Ovary (tissue), 9 donors: Measurements from ENCODE around the gene NEDD4. TPM values are rescaled to one million over a fixed set of nuclear protein-coding genes. Genes with fewer than 3 reads are reported as not detected.
"Not testable (repeated sequence)": the region's sequence is repeated elsewhere in the genome, so short reads cannot be mapped to it uniquely, and the experiment has no call there.

ENCODE experiments used
- DNase-seq, 5 donors: peaks; one replicate each; pipeline ENCODE4 v3.0.0-alpha.2; 2019 to 2020
- H3K27ac ChIP-seq, 2 donors: fragments of 200-600 bp; one replicate each; pipeline versions ENCODE4 v1.5.1 to v1.8.0; 2019 to 2022
- H3K27me3 ChIP-seq: fragments of 200-600 bp; one replicate; pipeline ENCODE4 v1.8.0; 2022
- H3K36me3 ChIP-seq: fragments of 200-600 bp; sonication (generic); one replicate; pipeline ENCODE4 v1.5.1; 2019
- H3K4me1 ChIP-seq: one replicate; pipeline ENCODE4 v1.8.1; 2013; ENCODE audit warnings: mild to moderate bottlenecking, moderate library complexity; ENCODE audit not compliant: insufficient read depth
- H3K4me3 ChIP-seq: fragments of 200-600 bp; sonication (generic); one replicate; pipeline ENCODE4 v1.5.1; 2017
- H3K9me3 ChIP-seq, 2 donors: fragments of 200-600 bp in 1 of 2; sonication (generic) in 1 of 2; one replicate each; pipeline versions ENCODE4 v1.5.1 to v1.8.1; 2013 to 2019; ENCODE audit warnings: mild to moderate bottlenecking in 1 of 2, moderate library complexity in 1 of 2
- CTCF ChIP-seq, 3 donors: fragments of 450-650 bp in 2 of 3; fragments of 200-600 bp in 1 of 3; IDR thresholded peaks; one replicate each; pipeline versions ENCODE4 v1.5.1 to v1.8.0; 2016 to 2022; ENCODE audit warnings: antibody characterized with exemption in 3 of 3, mild to moderate bottlenecking in 1 of 3
- EP300 ChIP-seq: sonication (generic); formaldehyde crosslinking; IDR thresholded peaks from one replicate; pipeline ENCODE4 v1.6.1; 2017; ENCODE audit warnings: antibody characterized with exemption
- POLR2A ChIP-seq: fragments of 450-650 bp; IDR thresholded peaks from one replicate; pipeline ENCODE4 v1.6.1; 2017; ENCODE audit warnings: antibody characterized with exemption, mild to moderate bottlenecking, moderate library complexity
- WGBS, 3 donors: extraction: QIAGEN DNeasy Blood & Tissue Kit in 1 of 3; methylation state at CpG; one replicate each; pipeline versions ENCODE4 v1.1.5 to v1.1.7; 2013 to 2017; 5-methylcytosine and 5-hydroxymethylcytosine counted together
- intact Hi-C, 4 donors: fragments of 100-400 bp; cut with DNase I; formaldehyde crosslinking; loops; one replicate each; pipeline versions ENCODE4 v1.11.0 to v1.15.1; 2022 to 2023
- polyA plus RNA-seq, 2 donors: library from polyadenylated mRNA; stranded (reverse); fragments of 200-250 nt in 1 of 2; fragments of 350-450 nt in 1 of 2; fragmentation: Illumina TruSeq in 1 of 2; extraction: RNeasy Lipid Tissue Mini Kit (QIAGEN cat#74804) in 1 of 2; gene quantifications; one replicate each; pipeline ENCODE4 v1.2.3, GENCODE V29; 2013 to 2014
- total RNA-seq, 7 donors: library from RNA; depleted of rRNA in 2 of 7; stranded (reverse); fragments of >200 nt in 2 of 7; fragmentation: NEBNext Ultra II Directional in 3 of 7; extraction: Animal tissue kit (Norgen Biotek cat#: 25700) in 3 of 7; gene quantifications; one replicate each; pipeline versions ENCODE4 v1.1.0 to v1.2.4, GENCODE V29; 2016 to 2023
- donor health status: DM: no; HTN: no; CAD: no; lungs with moderate emphysema.
- donor health status: DM: no; HTN: no; CAD: no.
- donor health status: Bipolar disorder and iron deficiency.
- donor health status: DM: yes; HTN: yes; CAD: no.
- donor health status: DM: no; HTN: no; CAD: no.
- donor health status: DM: yes; HTN: yes; CAD: no.

The NEDD4 gene
- total and polyA plus RNA-seq, 9 donors: 3.8 to 12.6 (median 10.2) TPM

GRCh38 chr15:55856506-55857164 is 136.8 kb downstream of the NEDD4 start:
- TF ChIP-seq EP300 (no peak), CTCF (IDR thresholded peaks at IDR 0.05) (no peak), POLR2A (no peak)
- Histone ChIP-seq H3K4me3 (no peak overlapping the region), H3K4me1 (no peaks in the 10 kb centered on the region), H3K36me3 (no peaks in the 10 kb centered on the region), H3K27me3 (no peaks in the 10 kb centered on the region), H3K27ac (no peak overlapping the region), H3K9me3 (no peaks in the 10 kb centered on the region)
- DNase-seq: no peak
- 74 to 81% (median 80%) methylated on average over 4 of the region's 4 CpGs for WGBS, 3 donors
- intact Hi-C loops: no loop called here

GRCh38 chr15:55853134-55853533 is 140.3 kb downstream of the NEDD4 start:
- WGBS, 3 donors: 63 to 68% (median 66%) methylated on average over 4 of the region's 4 CpGs
- intact Hi-C loops: no loop called here
- Histone ChIP-seq H3K27ac (no peak overlapping the region), H3K4me3 (no peak overlapping the region), H3K27me3 (no peaks in the 10 kb centered on the region), H3K4me1 (no peaks in the 10 kb centered on the region), H3K9me3 (no peaks in the 10 kb centered on the region), H3K36me3 (no peaks in the 10 kb centered on the region)
- DNase-seq: no peak
- no peak for TF ChIP-seq POLR2A
- no peak for TF ChIP-seq EP300
- TF ChIP-seq CTCF (IDR thresholded peaks at IDR 0.05): no peak

- no peak overlapping the region for H3K4me3 ChIP-seq
- no peaks in the 10 kb centered on the region for H3K4me1 ChIP-seq
- H3K27ac ChIP-seq: no peak overlapping the region
- H3K27me3 ChIP-seq: no peaks in the 10 kb centered on the region
- intact Hi-C loops: loop anchor here in 3 of 4 donors (10.0 kb wide), 2 partner anchors 191 to 201 kb away; no protein-coding TSS in a partner anchor
- no peaks in the 10 kb centered on the region for H3K36me3 ChIP-seq
- peak in 3 of 5 donors; percentile 12 to 53 (median 31) for DNase-seq
- no peaks in the 10 kb centered on the region for H3K9me3 ChIP-seq
- TF ChIP-seq CTCF (IDR thresholded peaks at IDR 0.05) (peak; percentile 42 to 52 (median 51)), EP300 (no peak)
- WGBS, 3 donors: 47 to 52% (median 48%) methylated on average over 5 of the region's 5 CpGs
Observed at GRCh38 chr15:55846116-55846707, 147.2 kb downstream of the NEDD4 start.

- 91 to 98% (median 94%) methylated on average over 4 of the region's 4 CpGs for WGBS, 3 donors
- not testable (repeated sequence) for H3K36me3 ChIP-seq, H3K4me3 ChIP-seq, H3K27ac ChIP-seq, H3K27me3 ChIP-seq, H3K4me1 ChIP-seq, DNase-seq, H3K9me3 ChIP-seq
- intact Hi-C loops: loop anchor here in 3 of 4 donors (10.0 kb wide), 2 partner anchors 188 to 198 kb away; no protein-coding TSS in a partner anchor
Observed at GRCh38 chr15:55842897-55843296, 150.5 kb downstream of the NEDD4 start.

GRCh38 chr15:55835866-55836265 is 157.5 kb downstream of the NEDD4 start:
- WGBS, 3 donors: 96 to 98% (median 97%) methylated on average over 3 of the region's 3 CpGs
- DNase-seq: no peak
- intact Hi-C loops: loop anchor here in 1 of 4 donors (10.0 kb wide), 1 partner anchor 181 kb away; no protein-coding TSS in a partner anchor
- Histone ChIP-seq H3K4me3 (no peak overlapping the region), H3K36me3 (no peaks in the 10 kb centered on the region), H3K27me3 (no peaks in the 10 kb centered on the region), H3K4me1 (no peaks in the 10 kb centered on the region), H3K27ac (no peak overlapping the region), H3K9me3 (no peaks in the 10 kb centered on the region)
- TF ChIP-seq CTCF (IDR thresholded peaks at IDR 0.05) (no peak), POLR2A (no peak), EP300 (no peak)
